Smooth muscle cell (in vitro differentiated cells): Measurements from ENCODE around the gene SDHAF1. TPM values are rescaled to one million over a fixed set of nuclear protein-coding genes. Genes with fewer than 3 reads are reported as not detected.
"Not testable (repeated sequence)": the region's sequence is repeated elsewhere in the genome, so short reads cannot be mapped to it uniquely, and the experiment has no call there.

ENCODE experiments used
- DNase-seq: peaks from one replicate; lab custom pipeline; 2025; ENCODE audit not compliant: unreplicated experiment; lab: John Stamatoyannopoulos, UW
- H2AFZ ChIP-seq: fragments of 200-600 bp; sonication (generic); 2 replicates; pipeline ENCODE4 v1.6.0; 2016; ENCODE audit warnings: antibody characterized with exemption, low read depth, mild to moderate bottlenecking
- H3F3A ChIP-seq: fragments of 200-600 bp; sonication (generic); 2 replicates; pipeline ENCODE4 v1.6.0; 2017; ENCODE audit warnings: antibody characterized with exemption, low read depth
- H3K27ac ChIP-seq: fragments of 200-600 bp; sonication (generic); 2 replicates; pipeline ENCODE4 v1.5.1; 2016; ENCODE audit warnings: low read depth, mild to moderate bottlenecking
- H3K27me3 ChIP-seq: fragments of 200-600 bp; sonication (generic); 2 replicates; pipeline ENCODE4 v1.6.1; 2016; ENCODE audit warnings: low read depth, mild to moderate bottlenecking
- H3K36me3 ChIP-seq: fragments of 200-600 bp; sonication (generic); 2 replicates; pipeline ENCODE4 v1.5.1; 2016; ENCODE audit warnings: low read depth
- H3K4me1 ChIP-seq: fragments of 200-600 bp; sonication (generic); 2 replicates; pipeline ENCODE4 v1.5.1; 2016; ENCODE audit warnings: low read depth
- H3K4me2 ChIP-seq: fragments of 200-600 bp; sonication (generic); 2 replicates; pipeline ENCODE4 v1.6.0; 2016; ENCODE audit warnings: mild to moderate bottlenecking
- H3K4me3 ChIP-seq: fragments of 200-600 bp; sonication (generic); 2 replicates; pipeline ENCODE4 v1.5.1; 2016; ENCODE audit warnings: mild to moderate bottlenecking
- H3K79me2 ChIP-seq: fragments of 200-600 bp; sonication (generic); 2 replicates; pipeline ENCODE4 v1.6.0; 2016; ENCODE audit warnings: low read depth, mild to moderate bottlenecking
- H3K9ac ChIP-seq: fragments of 200-600 bp; sonication (generic); 2 replicates; pipeline ENCODE4 v1.6.0; 2016; ENCODE audit warnings: low read depth
- H3K9me3 ChIP-seq: fragments of 200-600 bp; sonication (generic); replicated peaks from 2 replicates; pipeline ENCODE4 v1.5.1; 2016; ENCODE audit warnings: low read depth
- H4K20me1 ChIP-seq: fragments of 200-600 bp; sonication (generic); 2 replicates; pipeline ENCODE4 v1.6.0; 2016; ENCODE audit warnings: low read depth
- CTCF ChIP-seq: fragments of 200-600 bp; sonication (generic); IDR thresholded peaks from 2 replicates; pipeline ENCODE4 v1.5.1; 2017; ENCODE audit warnings: borderline replicate concordance, mild to moderate bottlenecking, antibody characterized with exemption; ENCODE audit not compliant: insufficient read depth, poor library complexity, severe bottlenecking
- WGBS: methylation state at CpG from one replicate; pipeline ENCODE4 v1.1.7; 2016; ENCODE audit warnings: low lambda C conversion rate; 5-methylcytosine and 5-hydroxymethylcytosine counted together
- polyA plus RNA-seq: library from polyadenylated mRNA; unstranded; fragments of >200 nt; fragmentation: Nextera tagmentation; extraction: Ambion mirVana; gene quantifications from 2 replicates; pipeline ENCODE4 v1.2.1, GENCODE V29; 2016
- small RNA-seq: library from RNA; depleted of rRNA; stranded (forward); fragments of <200 nt; gene quantifications from one replicate; pipeline ENCODE3, GENCODE V24; 2014
- total RNA-seq: library from RNA; depleted of rRNA; stranded (reverse); fragments of >200 nt; gene quantifications from 2 replicates; pipeline ENCODE4 v1.2.3, GENCODE V29; 2014

The SDHAF1 gene
- total and polyA plus RNA-seq, 2 experiments from 2014 or later, result 24.0 to 27.7 TPM

GRCh38 chr19:36040495-36040894 is 45.5 kb downstream of the SDHAF1 start:
- H4K20me1 ChIP-seq, result no peaks in the 10 kb centered on the region
- WGBS, result 85% methylated on average over 6 of the region's 6 CpGs
- no peak overlapping the region for H3K9ac ChIP-seq
- H3K4me2 ChIP-seq, result no peak overlapping the region
- H3K4me3 ChIP-seq, result no peak overlapping the region
- H3F3A ChIP-seq, result no peaks in the 10 kb centered on the region
- no peak for TF ChIP-seq CTCF
- no peaks in the 10 kb centered on the region for H3K27me3 ChIP-seq
- H3K4me1 ChIP-seq, result no peaks in the 10 kb centered on the region
- DNase-seq, result no peak
- no peaks in the 10 kb centered on the region for H3K36me3 ChIP-seq
- H3K9me3 ChIP-seq, result no peaks in the 10 kb centered on the region
- H2AFZ ChIP-seq, result no peak overlapping the region
- no peak overlapping the region for H3K27ac ChIP-seq
- no peaks in the 10 kb centered on the region for H3K79me2 ChIP-seq

DNA sequence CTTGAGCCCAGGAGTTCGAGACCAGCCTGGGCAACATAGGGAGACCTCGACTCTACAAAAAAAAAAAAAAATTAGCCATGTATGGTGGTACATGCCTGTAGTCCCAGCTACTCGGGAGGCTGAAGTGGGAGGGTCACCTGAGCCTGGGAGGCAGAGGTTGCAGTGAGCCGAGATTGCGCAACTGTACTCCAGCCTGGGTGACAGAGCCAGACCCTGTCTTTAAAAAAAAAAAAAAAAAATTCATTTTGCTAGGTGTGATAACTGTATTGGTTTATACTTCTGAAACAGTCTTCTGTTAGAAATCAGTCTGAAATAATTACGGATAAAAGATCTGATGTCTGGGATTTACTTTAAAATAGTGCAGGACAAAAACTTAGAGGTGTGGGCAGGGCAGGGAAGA is 46.1 kb downstream of the SDHAF1 start:
- not testable (repeated sequence) for H3F3A ChIP-seq, H4K20me1 ChIP-seq, H3K27ac ChIP-seq, DNase-seq, H3K9me3 ChIP-seq, H3K36me3 ChIP-seq, H2AFZ ChIP-seq, H3K4me2 ChIP-seq, H3K4me3 ChIP-seq, H3K27me3 ChIP-seq, H3K9ac ChIP-seq, H3K79me2 ChIP-seq, H3K4me1 ChIP-seq
- 91% methylated on average over 6 of the region's 6 CpGs for WGBS

DNA sequence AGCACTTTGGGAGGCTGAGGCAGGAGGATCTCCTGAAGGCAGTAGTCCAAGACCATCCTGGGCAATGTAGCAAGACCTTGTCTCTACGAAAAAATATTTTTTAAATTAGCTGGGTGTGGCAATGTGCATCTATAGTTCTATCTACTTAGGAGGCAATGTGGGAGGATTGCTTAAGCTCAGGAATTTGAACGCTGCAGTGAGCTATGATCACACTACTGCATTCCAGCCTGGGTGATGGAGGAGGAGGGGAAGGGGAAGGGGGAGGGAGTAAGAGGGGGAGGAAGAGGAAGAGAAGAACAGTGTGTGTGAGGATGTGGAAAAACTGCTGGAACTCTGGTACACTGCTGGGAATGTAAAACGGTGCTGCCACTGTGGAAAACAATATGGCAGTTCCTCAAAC is 46.8 kb downstream of the SDHAF1 start:
- Histone ChIP-seq H3K4me1 (no peaks in the 10 kb centered on the region), H3K27ac (no peak overlapping the region)
- no peak for TF ChIP-seq CTCF

GRCh38 chr19:36043952-36044351 is 49.0 kb downstream of the SDHAF1 start:
- no peak overlapping the region for H3K4me3 ChIP-seq
- H3K4me1 ChIP-seq, result no peaks in the 10 kb centered on the region
- no peaks in the 10 kb centered on the region for H3K9me3 ChIP-seq
- no peaks in the 10 kb centered on the region for H3K27me3 ChIP-seq
- WGBS, result 84% methylated on average over 2 of the region's 2 CpGs
- no peak overlapping the region for H2AFZ ChIP-seq
- no peak for TF ChIP-seq CTCF
- no peak overlapping the region for H3K4me2 ChIP-seq
- no peaks in the 10 kb centered on the region for H3K36me3 ChIP-seq
- no peaks in the 10 kb centered on the region for H4K20me1 ChIP-seq
- H3K27ac ChIP-seq, result no peak overlapping the region
- H3F3A ChIP-seq, result no peaks in the 10 kb centered on the region
- no peak overlapping the region for H3K9ac ChIP-seq
- no peaks in the 10 kb centered on the region for H3K79me2 ChIP-seq
- DNase-seq, result no peak

More for the DNA sequence above, 46.8 kb downstream of the SDHAF1 start:
- Histone ChIP-seq H3K9me3 (no peaks in the 10 kb centered on the region), H3K36me3 (no peaks in the 10 kb centered on the region), H3K4me3 (no peak overlapping the region), H3K79me2 (no peaks in the 10 kb centered on the region), H3K4me2 (no peak overlapping the region), H3K27me3 (no peaks in the 10 kb centered on the region), H3F3A (no peaks in the 10 kb centered on the region), H4K20me1 (no peaks in the 10 kb centered on the region), H2AFZ (no peak overlapping the region), H3K9ac (no peak overlapping the region)
- WGBS, result 22% methylated on average over 3 of the region's 3 CpGs
- DNase-seq, result no peak

Small RNA genes lying within 50 kb of the gene (small RNA-seq; reads per million reads assigned to genes)
- gene AF038458.1, result not detected

Other genes with a start within 250 kb of the SDHAF1 start
- 14.6 and 17.0 TPM in 2 replicates for gene U2AF1L4, start 249.8 kb upstream of the SDHAF1 start, total RNA-seq
- 29.3 and 31.5 TPM in 2 replicates for gene U2AF1L4, start 249.8 kb upstream of the SDHAF1 start, polyA plus RNA-seq
- gene PSENEN, start 249.5 kb upstream of the SDHAF1 start, total RNA-seq, result 53.3 and 65.4 TPM in 2 replicates
- gene PSENEN, start 249.5 kb upstream of the SDHAF1 start, polyA plus RNA-seq, result 137 and 167 TPM in 2 replicates
- 17.8 and 20.3 TPM in 2 replicates for gene LIN37, start 246.6 kb upstream of the SDHAF1 start, total RNA-seq
- gene LIN37, start 246.6 kb upstream of the SDHAF1 start, polyA plus RNA-seq, result 16.4 and 24.2 TPM in 2 replicates
- gene HSPB6, start 238.2 kb upstream of the SDHAF1 start, total RNA-seq, result 19.1 and 20.6 TPM in 2 replicates
- 173 and 254 TPM in 2 replicates for gene HSPB6, start 238.2 kb upstream of the SDHAF1 start, polyA plus RNA-seq
- 6.1 and 13.7 TPM in 2 replicates for gene PROSER3, start 237.0 kb upstream of the SDHAF1 start, total RNA-seq
- gene PROSER3, start 237.0 kb upstream of the SDHAF1 start, polyA plus RNA-seq, result 24.8 and 32.3 TPM in 2 replicates
- 5.3 and 8.2 TPM in 2 replicates for gene ARHGAP33, start 219.6 kb upstream of the SDHAF1 start, total RNA-seq
- gene ARHGAP33, start 219.6 kb upstream of the SDHAF1 start, polyA plus RNA-seq, result 5.7 and 14.0 TPM in 2 replicates
- gene PRODH2, start 182.3 kb upstream of the SDHAF1 start, total RNA-seq, result not detected in 2 replicates
- gene PRODH2, start 182.3 kb upstream of the SDHAF1 start, polyA plus RNA-seq, result not detected in 2 replicates
- 0.31 TPM in 1 of 2 replicates, not detected in the other for gene NPHS1, start 142.7 kb upstream of the SDHAF1 start, total RNA-seq
- 0.46 TPM in 1 of 2 replicates, not detected in the other for gene NPHS1, start 142.7 kb upstream of the SDHAF1 start, polyA plus RNA-seq
- gene KIRREL2, start 138.3 kb upstream of the SDHAF1 start, total RNA-seq, result 0.18 and 2.1 TPM in 2 replicates
- 0.56 and 0.64 TPM in 2 replicates for gene KIRREL2, start 138.3 kb upstream of the SDHAF1 start, polyA plus RNA-seq
- gene APLP1, start 126.6 kb upstream of the SDHAF1 start, total RNA-seq, result 40.1 and 81.8 TPM in 2 replicates
- 98.3 and 114 TPM in 2 replicates for gene APLP1, start 126.6 kb upstream of the SDHAF1 start, polyA plus RNA-seq
- 4.2 and 4.9 TPM in 2 replicates for gene NFKBID, start 94.6 kb upstream of the SDHAF1 start, total RNA-seq
- gene NFKBID, start 94.6 kb upstream of the SDHAF1 start, polyA plus RNA-seq, result 9.0 and 11.1 TPM in 2 replicates
- gene HCST, start 92.7 kb upstream of the SDHAF1 start, total RNA-seq, result 0.81 TPM in 1 of 2 replicates, not detected in the other
- gene HCST, start 92.7 kb upstream of the SDHAF1 start, polyA plus RNA-seq, result 2.6 and 3.4 TPM in 2 replicates
- gene TYROBP, start 86.9 kb upstream of the SDHAF1 start, total RNA-seq, result not detected in 2 replicates
- not detected in 2 replicates for gene TYROBP, start 86.9 kb upstream of the SDHAF1 start, polyA plus RNA-seq
- 6.0 and 6.2 TPM in 2 replicates for gene LRFN3, start 58.8 kb upstream of the SDHAF1 start, total RNA-seq
- 15.3 and 15.5 TPM in 2 replicates for gene LRFN3, start 58.8 kb upstream of the SDHAF1 start, polyA plus RNA-seq
- 1.1 and 1.9 TPM in 2 replicates for gene SYNE4, start 13.6 kb downstream of the SDHAF1 start, total RNA-seq
- 2.6 and 8.8 TPM in 2 replicates for gene SYNE4, start 13.6 kb downstream of the SDHAF1 start, polyA plus RNA-seq
- gene ALKBH6, start 19.0 kb downstream of the SDHAF1 start, total RNA-seq, result 26.2 and 35.4 TPM in 2 replicates
- gene ALKBH6, start 19.0 kb downstream of the SDHAF1 start, polyA plus RNA-seq, result 36.1 and 37.4 TPM in 2 replicates
- gene CLIP3, start 37.7 kb downstream of the SDHAF1 start, total RNA-seq, result 3.7 and 10.7 TPM in 2 replicates
- gene CLIP3, start 37.7 kb downstream of the SDHAF1 start, polyA plus RNA-seq, result 35.2 and 36.7 TPM in 2 replicates
- 9.3 and 13.1 TPM in 2 replicates for gene THAP8, start 59.1 kb downstream of the SDHAF1 start, total RNA-seq
- gene THAP8, start 59.1 kb downstream of the SDHAF1 start, polyA plus RNA-seq, result 13.1 and 22.9 TPM in 2 replicates
- 1.0 and 1.5 TPM in 2 replicates for gene WDR62, start 59.7 kb downstream of the SDHAF1 start, total RNA-seq
- gene WDR62, start 59.7 kb downstream of the SDHAF1 start, polyA plus RNA-seq, result 2.1 and 4.6 TPM in 2 replicates
- gene OVOL3, start 116.0 kb downstream of the SDHAF1 start, total RNA-seq, result not detected in 2 replicates
- not detected in 2 replicates for gene OVOL3, start 116.0 kb downstream of the SDHAF1 start, polyA plus RNA-seq
- 33.3 and 102 TPM in 2 replicates for gene POLR2I, start 119.7 kb downstream of the SDHAF1 start, total RNA-seq
- 132 and 172 TPM in 2 replicates for gene POLR2I, start 119.7 kb downstream of the SDHAF1 start, polyA plus RNA-seq
- gene TBCB, start 120.3 kb downstream of the SDHAF1 start, total RNA-seq, result 104 and 146 TPM in 2 replicates
- 234 and 241 TPM in 2 replicates for gene TBCB, start 120.3 kb downstream of the SDHAF1 start, polyA plus RNA-seq
- gene CAPNS1, start 144.9 kb downstream of the SDHAF1 start, total RNA-seq, result 183 and 252 TPM in 2 replicates
- gene CAPNS1, start 144.9 kb downstream of the SDHAF1 start, polyA plus RNA-seq, result 365 and 383 TPM in 2 replicates
- gene COX7A1, start 157.3 kb downstream of the SDHAF1 start, total RNA-seq, result not detected in 2 replicates
- gene COX7A1, start 157.3 kb downstream of the SDHAF1 start, polyA plus RNA-seq, result 1.5 TPM in 1 of 2 replicates, not detected in the other
- gene ZNF565, start 219.5 kb downstream of the SDHAF1 start, total RNA-seq, result 4.5 and 8.6 TPM in 2 replicates
- gene ZNF565, start 219.5 kb downstream of the SDHAF1 start, polyA plus RNA-seq, result 2.6 and 4.7 TPM in 2 replicates
- gene ZNF146, start 219.9 kb downstream of the SDHAF1 start, total RNA-seq, result 155 and 161 TPM in 2 replicates
- gene ZNF146, start 219.9 kb downstream of the SDHAF1 start, polyA plus RNA-seq, result 49.4 and 57.5 TPM in 2 replicates